Spleen (tissue), 7 donors: Measurements from ENCODE around the gene ITGAV.

Experiments used
- CTCF ChIP-seq, 11 experiments: fragments of 200-600 bp in 7 of 11; fragments of 450-650 bp in 4 of 11; sonication (generic) in 4 of 11; IDR thresholded peaks in 8 of 11; conservative IDR thresholded peaks in 3 of 11; 1 replicate in 7 of 11; 2 replicates in 4 of 11; pipeline versions ENCODE4 v1.4.0 to v1.8.0; 2016 to 2021; ENCODE audit warnings: antibody characterized with exemption in 11 of 11, inconsistent platforms in 4 of 11, mild to moderate bottlenecking in 1 of 11
- POLR2AphosphoS5 ChIP-seq, 3 donors: sonication (generic); formaldehyde crosslinking; IDR thresholded peaks; one replicate each; pipeline ENCODE4 v1.5.1; 2017; ENCODE audit warnings: antibody characterized with exemption in 3 of 3
- donor health status: DM: no; HTN: no; CAD: no; lungs with moderate emphysema.
- donor health status: DM: no; HTN: no; CAD: no.
- donor health status: DM: no; HTN: no; CAD: no.

- TF ChIP-seq CTCF (IDR thresholded peaks at IDR 0.05 in 8 of 11, conservative IDR thresholded peaks at IDR 0.05 in 3 of 11), result no peak
- no peak for TF ChIP-seq POLR2AphosphoS5 (IDR thresholded peaks at IDR 0.05)
These were observed 48.9 kb upstream of the ITGAV start for GRCh38 chr2:186540941-186541340.
